MCF 10A (cell line): ENCODE measurements around the gene L3MBTL4. TPM values are rescaled to one million over a fixed set of nuclear protein-coding genes. Genes with fewer than 3 reads are reported as not detected.

Experiments
- BruUV-seq: library from RNA; stranded (reverse); fragments of 400-500 nt; replicated peaks from 2 replicates; lab custom pipeline; 2021; lab: Mats Ljungman, UMichigan
- CTCF ChIA-PET: fragments of 300-600 bp; sonication (Branson Sonifier 250); formaldehyde crosslinking; extraction: SDS; loops from one replicate; lab custom pipeline; 2021; ENCODE audit warnings: antibody characterized with exemption, inconsistent platforms; lab: Yijun Ruan, JAX
- POLR2A ChIA-PET: fragments of 300-600, 350-650 bp; sonication (Branson Sonifier 250); formaldehyde crosslinking; extraction: SDS; loops from one replicate; lab custom pipeline; 2020; ENCODE audit warnings: antibody characterized with exemption, inconsistent platforms; lab: Yijun Ruan, JAX
- DNase-seq: peaks from one replicate; pipeline ENCODE4 v3.0.0-alpha.2; 2018; ENCODE audit not compliant: unreplicated experiment
- H3K27ac Mint-ChIP-seq: one replicate; pipeline ENCODE4 v1.8.0; 2022; ENCODE audit warnings: mild to moderate bottlenecking, low read depth, mixed read lengths; ENCODE audit not compliant: unreplicated experiment
- H3K27me3 Mint-ChIP-seq: one replicate; pipeline ENCODE4 v1.8.0; 2022; ENCODE audit warnings: mixed read lengths; ENCODE audit not compliant: insufficient read depth, unreplicated experiment
- H3K36me3 Mint-ChIP-seq: one replicate; pipeline ENCODE4 v1.8.0; 2022; ENCODE audit warnings: mild to moderate bottlenecking, moderate library complexity, mixed read lengths; ENCODE audit not compliant: insufficient read depth, unreplicated experiment
- H3K4me1 Mint-ChIP-seq: one replicate; pipeline ENCODE4 v1.8.0; 2022; ENCODE audit warnings: mixed read lengths; ENCODE audit not compliant: insufficient read depth, unreplicated experiment
- H3K4me3 Mint-ChIP-seq: one replicate; pipeline ENCODE4 v1.8.0; 2022; ENCODE audit warnings: mild to moderate bottlenecking, moderate library complexity, mixed read lengths; ENCODE audit not compliant: unreplicated experiment
- H3K9me3 Mint-ChIP-seq: one replicate; pipeline ENCODE4 v1.8.0; 2022; ENCODE audit warnings: mixed read lengths; ENCODE audit not compliant: unreplicated experiment
- intact Hi-C: fragments of 100-400 bp; cut with micrococcal nuclease; formaldehyde crosslinking; loops from 2 replicates; pipeline ENCODE4 v1.14.1; 2022
- total RNA-seq: library from RNA; stranded (reverse); gene quantifications from 2 replicates; pipeline ENCODE4 v1.2.3, GENCODE V29; 2022
- TF ChIP-seq, protein P1 (sequence below): fragments of 200-600 bp; IDR thresholded peaks from one replicate; pipeline ENCODE4 v1.8.0; 2022; ENCODE audit warnings: antibody characterized with exemption, mild to moderate bottlenecking; ENCODE audit not compliant: unreplicated experiment

Gene L3MBTL4
- total RNA-seq, 1 experiment from 2014 or later = not detected

DNA sequence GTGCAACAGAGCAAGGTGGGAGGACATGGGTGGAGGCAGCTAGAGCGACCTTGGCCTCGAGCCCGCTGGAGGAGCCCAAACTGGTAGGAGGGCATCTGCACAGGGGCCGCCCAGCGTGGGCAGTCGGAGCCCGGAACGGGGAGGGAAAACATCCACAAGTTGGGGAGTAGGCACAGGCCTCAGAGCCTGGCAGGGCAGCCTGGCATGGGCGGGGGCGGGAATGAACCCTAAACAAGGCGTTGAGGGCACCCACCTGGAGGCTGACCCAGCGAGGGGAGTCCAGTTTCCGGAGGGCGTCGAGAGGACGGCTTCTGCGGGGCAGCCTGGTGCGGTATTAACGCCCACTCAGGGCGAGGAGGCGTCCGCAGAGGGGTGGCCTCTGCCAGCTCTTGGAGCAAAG, 129.9 kb downstream of the L3MBTL4 start:
- H3K4me1 Mint-ChIP-seq = no peaks in the 10 kb centered on the region
- DNase-seq = no peak
- no peak overlapping the region for H3K4me3 Mint-ChIP-seq
- ChIA-PET POLR2A (no interaction called here), CTCF (no interaction called here)
- no peaks in the 10 kb centered on the region for H3K27me3 Mint-ChIP-seq
- BruUV-seq = no TSS peak
- TF ChIP-seq, protein P1, sequence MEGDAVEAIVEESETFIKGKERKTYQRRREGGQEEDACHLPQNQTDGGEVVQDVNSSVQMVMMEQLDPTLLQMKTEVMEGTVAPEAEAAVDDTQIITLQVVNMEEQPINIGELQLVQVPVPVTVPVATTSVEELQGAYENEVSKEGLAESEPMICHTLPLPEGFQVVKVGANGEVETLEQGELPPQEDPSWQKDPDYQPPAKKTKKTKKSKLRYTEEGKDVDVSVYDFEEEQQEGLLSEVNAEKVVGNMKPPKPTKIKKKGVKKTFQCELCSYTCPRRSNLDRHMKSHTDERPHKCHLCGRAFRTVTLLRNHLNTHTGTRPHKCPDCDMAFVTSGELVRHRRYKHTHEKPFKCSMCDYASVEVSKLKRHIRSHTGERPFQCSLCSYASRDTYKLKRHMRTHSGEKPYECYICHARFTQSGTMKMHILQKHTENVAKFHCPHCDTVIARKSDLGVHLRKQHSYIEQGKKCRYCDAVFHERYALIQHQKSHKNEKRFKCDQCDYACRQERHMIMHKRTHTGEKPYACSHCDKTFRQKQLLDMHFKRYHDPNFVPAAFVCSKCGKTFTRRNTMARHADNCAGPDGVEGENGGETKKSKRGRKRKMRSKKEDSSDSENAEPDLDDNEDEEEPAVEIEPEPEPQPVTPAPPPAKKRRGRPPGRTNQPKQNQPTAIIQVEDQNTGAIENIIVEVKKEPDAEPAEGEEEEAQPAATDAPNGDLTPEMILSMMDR = no peak
- intact Hi-C loops = no loop called here
- H3K27ac Mint-ChIP-seq = no peak overlapping the region
- no peaks in the 10 kb centered on the region for H3K36me3 Mint-ChIP-seq
- H3K9me3 Mint-ChIP-seq = no peaks in the 10 kb centered on the region

GRCh38 chr18:6284300-6284699, 130.4 kb downstream of the L3MBTL4 start:
- ChIA-PET POLR2A (no interaction called here), CTCF (no interaction called here)
- Mint-ChIP-seq H3K4me1 (no peaks in the 10 kb centered on the region), H3K27me3 (peaks cover 4% of the 10 kb centered on the region), H3K4me3 (no peak overlapping the region), H3K27ac (no peak overlapping the region), H3K9me3 (no peaks in the 10 kb centered on the region), H3K36me3 (no peaks in the 10 kb centered on the region)
- BruUV-seq = no TSS peak
- intact Hi-C loops = no loop called here
- no peak for DNase-seq
- TF ChIP-seq, protein P1 = no peak

GRCh38 chr18:6281874-6282273, 132.8 kb downstream of the L3MBTL4 start:
- intact Hi-C loops = no loop called here

DNA sequence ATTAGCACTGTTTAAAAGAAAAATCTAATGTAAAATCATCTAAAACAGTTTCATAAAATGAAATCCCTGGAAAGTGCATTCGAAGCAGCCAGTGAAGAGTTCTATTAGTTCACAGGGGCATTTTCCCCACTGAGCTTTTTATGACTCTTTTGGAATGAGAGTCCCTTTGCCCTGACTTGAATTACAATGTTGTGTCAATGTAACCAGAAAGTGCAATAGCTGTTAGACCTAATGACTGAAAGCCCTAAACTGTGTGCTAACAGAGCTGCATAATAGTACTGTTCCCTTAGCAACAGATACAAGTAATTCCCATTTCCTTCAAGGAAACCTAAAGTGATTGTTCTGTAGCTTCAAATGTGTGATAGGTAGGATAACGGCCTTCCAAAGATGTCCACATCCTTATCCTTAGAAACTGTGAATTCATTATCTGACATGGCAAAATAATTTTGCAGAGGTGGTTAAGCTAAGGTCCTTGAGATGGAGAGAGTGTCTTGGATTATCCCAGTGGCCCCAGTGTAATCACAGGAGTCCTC, 134.4 kb downstream of the L3MBTL4 start:
- no peaks in the 10 kb centered on the region for H3K36me3 Mint-ChIP-seq
- no TSS peak for BruUV-seq
- TF ChIP-seq, protein P1 = no peak
- H3K4me1 Mint-ChIP-seq = no peaks in the 10 kb centered on the region
- DNase-seq = no peak
- H3K9me3 Mint-ChIP-seq = no peaks in the 10 kb centered on the region
- intact Hi-C loops = no loop called here
- CTCF ChIA-PET = interaction anchor here (0.6 to 0.8 kb wide), 3 partner anchors 9 to 126 kb away, joined by 3 read pairs; no protein-coding TSS in a partner anchor
- H3K27me3 Mint-ChIP-seq = peaks cover 19% of the 10 kb centered on the region
- no peak overlapping the region for H3K4me3 Mint-ChIP-seq
- H3K27ac Mint-ChIP-seq = no peak overlapping the region
- POLR2A ChIA-PET = no interaction called here

More at GRCh38 chr18:6281874-6282273, 132.8 kb downstream of the L3MBTL4 start:
- H3K9me3 Mint-ChIP-seq = no peaks in the 10 kb centered on the region
- H3K4me1 Mint-ChIP-seq = no peaks in the 10 kb centered on the region
- BruUV-seq = no TSS peak
- H3K4me3 Mint-ChIP-seq = no peak overlapping the region
- POLR2A ChIA-PET = no interaction called here
- no peak overlapping the region for H3K27ac Mint-ChIP-seq
- H3K36me3 Mint-ChIP-seq = no peaks in the 10 kb centered on the region
- no peak for DNase-seq
- TF ChIP-seq, protein P1 = no peak
- H3K27me3 Mint-ChIP-seq = peaks cover 13% of the 10 kb centered on the region
- CTCF ChIA-PET = no interaction called here
